Activated gamma-delta T cell treated with anti-CD3 and anti-CD28 coated beads, Interleukin-2, amount 50 U/mL, for 16 hours (primary cell): ENCODE results near the gene WNT3A.

ENCODE experiments used
- DNase-seq: peaks from one replicate; pipeline ENCODE4 v3.0.0-alpha.2; 2020; ENCODE audit warnings: low read depth

The WNT3A gene

GRCh38 chr1:228084797-228085196 lies 78.0 kb downstream of the WNT3A start:
- DNase-seq: no peak

GRCh38 chr1:228085287-228085951 lies 78.6 kb downstream of the WNT3A start:
- DNase-seq: no peak

DNA sequence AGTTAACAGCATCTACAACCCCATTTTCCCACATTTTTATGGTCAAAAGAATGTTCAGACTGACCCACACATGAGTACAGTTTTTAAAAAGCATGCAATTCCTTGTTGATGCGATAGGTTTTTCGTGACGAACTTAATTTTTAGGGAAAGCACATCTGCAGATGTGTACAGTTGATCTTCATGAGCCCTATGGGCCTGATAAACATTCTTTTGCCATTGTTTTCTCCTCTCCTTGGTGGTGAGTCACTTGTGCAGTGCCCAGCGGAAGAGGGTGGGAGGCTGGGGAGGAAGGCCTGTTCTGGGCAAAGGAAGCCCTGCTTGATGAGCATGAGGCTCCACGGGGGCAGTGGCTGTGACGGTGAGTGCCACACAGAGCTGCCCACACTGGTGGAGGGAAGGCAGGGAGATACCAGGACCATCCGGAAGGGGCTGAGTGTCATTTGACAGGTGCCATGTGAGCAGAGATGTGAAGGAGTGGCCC lies 81.0 kb downstream of the WNT3A start:
- DNase-seq: no peak

- DNase-seq: no peak
Observed at GRCh38 chr1:228088586-228089498, 82.0 kb downstream of the WNT3A start.

DNA sequence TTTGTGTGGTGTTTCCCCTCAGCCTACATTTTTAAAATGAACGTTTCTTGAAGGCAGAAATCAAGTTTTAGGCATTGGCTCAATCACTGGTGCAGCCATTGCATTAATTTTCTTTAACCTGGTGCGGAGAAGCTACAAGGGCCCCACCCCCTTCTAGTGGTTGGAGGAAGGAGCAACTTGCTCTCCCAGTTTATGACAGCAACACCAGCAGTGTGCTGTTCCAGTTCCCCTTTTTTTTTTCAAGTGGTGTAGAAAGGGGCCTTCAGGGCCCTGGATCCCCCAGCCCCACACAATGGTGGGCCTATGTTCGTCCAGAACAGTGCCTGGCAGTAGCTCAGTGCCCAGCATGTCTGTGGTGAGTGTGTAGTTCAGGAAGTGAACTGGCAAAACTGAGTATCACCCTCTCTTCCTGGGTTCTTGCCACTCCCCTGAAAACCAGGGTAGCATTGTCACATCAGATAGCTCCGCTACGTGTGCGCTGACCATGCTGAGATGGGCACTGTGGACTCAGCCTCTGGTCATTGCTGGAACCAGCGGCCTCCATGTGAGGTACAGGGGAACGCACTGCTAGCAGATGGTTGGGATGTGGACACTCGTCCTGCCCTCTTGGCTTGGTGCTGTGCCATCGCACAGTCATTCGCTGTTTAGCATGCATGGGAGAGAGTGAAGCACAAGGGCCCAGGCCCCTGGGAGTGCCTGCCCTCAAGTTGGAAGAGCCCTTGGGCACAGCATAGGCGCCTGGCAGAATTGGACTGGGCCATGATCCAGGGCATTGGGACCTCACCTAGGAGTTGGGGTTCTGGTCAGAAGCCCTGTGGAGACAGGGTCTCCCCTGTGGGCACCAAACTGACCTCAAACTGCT lies 83.0 kb downstream of the WNT3A start:
- DNase-seq: no peak

GRCh38 chr1:228090613-228091081 lies 83.8 kb downstream of the WNT3A start:
- DNase-seq: no peak

DNA sequence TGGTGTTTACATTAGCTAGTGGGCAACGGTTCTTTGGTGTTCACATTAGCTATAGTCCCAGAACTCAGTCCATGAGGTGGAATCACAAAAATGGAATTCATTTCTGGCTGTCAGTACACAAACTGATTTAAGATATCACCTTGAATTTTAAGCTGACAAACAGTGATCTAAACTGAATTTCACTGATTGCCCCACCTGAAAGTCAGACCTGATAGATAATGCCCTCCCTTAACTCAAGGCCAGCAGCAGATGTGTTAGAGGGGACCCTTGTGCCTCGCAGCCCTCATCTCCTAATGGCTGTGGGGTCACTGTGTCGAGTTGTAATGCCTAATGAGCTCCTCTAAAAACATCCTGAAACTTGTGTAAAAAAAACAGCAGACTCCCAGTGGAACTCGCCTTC lies 84.3 kb downstream of the WNT3A start:
- no peak for DNase-seq

GRCh38 chr1:228092342-228093049 lies 85.7 kb downstream of the WNT3A start:
- DNase-seq: no peak

GRCh38 chr1:228093050-228093906 lies 86.5 kb downstream of the WNT3A start:
- no peak for DNase-seq

- DNase-seq: no peak
Observed at GRCh38 chr1:228094432-228095016, 87.7 kb downstream of the WNT3A start.

- no peak for DNase-seq
Observed at GRCh38 chr1:228095161-228095560, 88.4 kb downstream of the WNT3A start.

DNA sequence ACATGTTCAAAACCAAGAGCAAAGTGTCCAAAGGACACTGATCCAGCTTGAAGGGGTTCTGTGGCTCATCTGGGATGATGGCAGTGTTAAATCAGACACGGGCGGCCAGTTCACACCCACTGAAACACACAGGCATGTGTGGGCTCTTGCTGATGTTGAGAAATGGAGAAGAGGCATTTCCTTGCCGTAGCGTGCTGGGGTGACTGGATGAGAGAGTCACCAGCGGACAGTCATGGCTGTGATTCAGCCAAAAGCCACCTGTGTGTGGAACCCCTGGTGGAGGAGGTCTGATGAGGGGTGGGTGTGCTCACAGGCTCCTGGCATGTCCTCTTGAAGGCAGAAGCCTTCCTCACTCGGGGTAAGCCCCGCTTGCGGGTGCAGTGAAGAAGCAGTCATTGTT lies 89.1 kb downstream of the WNT3A start:
- no peak for DNase-seq

DNA sequence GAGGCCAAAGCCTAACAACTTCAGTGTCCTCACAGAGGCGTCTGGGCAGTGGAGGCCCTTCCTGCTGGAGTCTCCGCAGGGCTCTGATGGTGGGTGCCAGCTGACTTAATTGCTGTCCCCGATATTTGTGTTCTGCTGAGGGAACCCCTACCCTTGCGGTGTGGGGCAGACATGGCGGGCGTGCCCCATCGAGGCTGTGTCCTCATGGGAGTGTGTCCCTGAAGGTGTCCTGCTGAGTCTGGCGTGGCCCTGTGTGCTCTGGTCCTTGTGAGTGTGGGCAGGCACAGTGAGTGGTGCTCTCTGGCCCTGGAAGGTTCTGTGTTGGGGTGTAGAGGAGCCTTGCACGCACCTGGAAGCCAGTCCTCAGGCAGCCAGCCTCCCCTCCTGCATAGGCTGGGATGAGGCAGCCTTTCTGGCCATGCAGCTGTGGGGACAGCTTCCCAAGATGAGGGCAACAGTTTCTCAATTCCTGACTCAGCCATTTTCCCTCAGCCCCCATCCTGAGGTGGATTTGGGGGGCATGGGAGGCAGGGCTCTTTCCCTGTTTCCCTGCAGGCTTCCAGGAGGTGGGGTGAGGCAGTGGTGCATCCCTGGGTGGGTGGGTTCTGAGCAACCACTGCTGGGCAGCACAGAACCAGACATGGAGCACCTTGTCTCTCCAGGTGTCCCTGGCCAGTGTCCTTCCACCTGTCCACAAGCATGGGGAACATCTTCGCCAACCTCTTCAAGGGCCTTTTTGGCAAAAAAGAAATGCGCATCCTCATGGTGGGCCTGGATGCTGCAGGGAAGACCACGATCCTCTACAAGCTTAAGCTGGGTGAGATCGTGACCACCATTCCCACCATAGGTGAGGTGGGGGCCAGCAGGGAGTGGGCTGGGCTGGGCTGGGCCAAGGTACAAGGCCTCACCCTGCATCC lies 89.9 kb downstream of the WNT3A start:
- no peak for DNase-seq

GRCh38 chr1:228097333-228098081 lies 90.7 kb downstream of the WNT3A start:
- no peak for DNase-seq

DNA sequence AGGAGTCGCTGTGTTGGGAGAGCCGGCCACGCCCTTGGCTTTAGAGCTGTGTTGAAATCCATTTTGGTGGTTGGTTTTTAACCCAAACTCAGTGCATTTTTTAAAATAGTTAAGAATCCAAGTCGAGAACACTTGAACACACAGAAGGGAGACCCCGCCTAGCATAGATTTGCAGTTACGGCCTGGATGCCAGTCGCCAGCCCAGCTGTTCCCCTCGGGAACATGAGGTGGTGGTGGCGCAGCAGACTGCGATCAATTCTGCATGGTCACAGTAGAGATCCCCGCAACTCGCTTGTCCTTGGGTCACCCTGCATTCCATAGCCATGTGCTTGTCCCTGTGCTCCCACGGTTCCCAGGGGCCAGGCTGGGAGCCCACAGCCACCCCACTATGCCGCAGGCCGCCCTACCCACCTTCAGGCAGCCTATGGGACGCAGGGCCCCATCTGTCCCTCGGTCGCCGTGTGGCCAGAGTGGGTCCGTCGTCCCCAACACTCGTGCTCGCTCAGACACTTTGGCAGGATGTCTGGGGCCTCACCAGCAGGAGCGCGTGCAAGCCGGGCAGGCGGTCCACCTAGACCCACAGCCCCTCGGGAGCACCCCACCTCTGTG lies 91.6 kb downstream of the WNT3A start:
- no peak for DNase-seq

- no peak for DNase-seq
Observed at GRCh38 chr1:228099331-228099732, 92.5 kb downstream of the WNT3A start.

GRCh38 chr1:228100822-228101613 lies 94.2 kb downstream of the WNT3A start:
- no peak for DNase-seq
